Effector CD8-positive, alpha-beta T cell (primary cell): ENCODE results near the gene HASPIN.
A peak's percentile ranks its signal among the peaks of the same experiment; 100 is the strongest.

Experiments
- DNase-seq: peaks from one replicate; lab custom pipeline; 2025; lab: John Stamatoyannopoulos, UW

HASPIN gene

GRCh38 chr17:3735515-3735914 lies 11.8 kb downstream of the HASPIN start:
- DNase-seq = no peak

GRCh38 chr17:3738562-3739295 lies 15.0 kb downstream of the HASPIN start:
- peak; percentile 38 for DNase-seq

GRCh38 chr17:3739422-3740124 lies 15.9 kb downstream of the HASPIN start:
- no peak for DNase-seq

- DNase-seq = peak; percentile 10
Measured at GRCh38 chr17:3740611-3741073, 16.9 kb downstream of the HASPIN start.

GRCh38 chr17:3744014-3744413 lies 20.3 kb downstream of the HASPIN start:
- no peak for DNase-seq

- DNase-seq = no peak
Measured at GRCh38 chr17:3745071-3745470, 21.4 kb downstream of the HASPIN start.

- no peak for DNase-seq
Measured at GRCh38 chr17:3747805-3748204, 24.1 kb downstream of the HASPIN start.

- no peak for DNase-seq
Measured at GRCh38 chr17:3748576-3748975, 24.9 kb downstream of the HASPIN start.

GRCh38 chr17:3750296-3750695 lies 26.6 kb downstream of the HASPIN start:
- no peak for DNase-seq

- peak; percentile 14 for DNase-seq
Measured at GRCh38 chr17:3750926-3751325, 27.2 kb downstream of the HASPIN start.

- DNase-seq = no peak
Measured at GRCh38 chr17:3751836-3752235, 28.1 kb downstream of the HASPIN start.

- DNase-seq = no peak
Measured at GRCh38 chr17:3753624-3754023, 29.9 kb downstream of the HASPIN start.

- no peak for DNase-seq
Measured at GRCh38 chr17:3754066-3754457, 30.4 kb downstream of the HASPIN start.

GRCh38 chr17:3754458-3755334 lies 31.0 kb downstream of the HASPIN start:
- peak; percentile 80 for DNase-seq

- DNase-seq = no peak
Measured at GRCh38 chr17:3755335-3756030, 31.8 kb downstream of the HASPIN start.

- no peak for DNase-seq
Measured at GRCh38 chr17:3759597-3760216, 36.0 kb downstream of the HASPIN start.

- DNase-seq = no peak
Measured at GRCh38 chr17:3761036-3761917, 37.6 kb downstream of the HASPIN start.

- no peak for DNase-seq
Measured at GRCh38 chr17:3761918-3762380, 38.2 kb downstream of the HASPIN start.

GRCh38 chr17:3762922-3763776 lies 39.4 kb downstream of the HASPIN start:
- no peak for DNase-seq
